K562 (cell line): Measurements from ENCODE around the gene C1orf56. TPM values are rescaled to one million over a fixed set of nuclear protein-coding genes. Genes with fewer than 3 reads are reported as not detected.

Experiments used
- CHD4 ChIP-seq: fragments of 200-600 bp; sonication (generic); IDR thresholded peaks from 3 replicates; pipeline ENCODE4 v1.6.1; 2012; ENCODE audit warnings: low read depth, mild to moderate bottlenecking, mixed read lengths, low read length, inconsistent platforms; ENCODE audit not compliant: insufficient read depth, insufficient replicate concordance, poor library complexity, severe bottlenecking
- EP300 ChIP-seq: IDR thresholded peaks from 2 replicates; pipeline ENCODE4 v1.6.1; 2012; ENCODE audit warnings: low read length, improper control_type of control experiment
- FOXJ2 ChIP-seq: fragments of 200-800 bp; sonication (Bioruptor generic); IDR thresholded peaks from 2 replicates; pipeline ENCODE4 v1.6.1; 2016; ENCODE audit warnings: missing genetic modification characterization, missing compliant biosample characterization
- ILK ChIP-seq: fragments of 450-650 bp; IDR thresholded peaks from 2 replicates; pipeline ENCODE4 v1.6.1; 2016; ENCODE audit warnings: missing genetic modification characterization, low read depth, mild to moderate bottlenecking, missing compliant biosample characterization, moderate library complexity, borderline replicate concordance
- MAZ ChIP-seq, 2 experiments: fragments of 450-650 bp in 1 of 2; sonication (generic) in 1 of 2; formaldehyde crosslinking; IDR thresholded peaks in 1 of 2; conservative IDR thresholded peaks in 1 of 2; 2 replicates each; pipeline versions ENCODE4 v1.4.0 to v1.5.0; 2020; ENCODE audit warnings: mild to moderate bottlenecking in 1 of 2, missing genetic modification reagents in 1 of 2
- MEIS2 ChIP-seq: fragments of 450-650 bp; IDR thresholded peaks from 2 replicates; pipeline ENCODE4 v1.6.1; 2014; ENCODE audit warnings: mild to moderate bottlenecking; ENCODE audit not compliant: partially characterized antibody
- PBX2 ChIP-seq, 2 experiments: IDR thresholded peaks in 1 of 2; conservative IDR thresholded peaks in 1 of 2; 2 replicates each; pipeline ENCODE4 v1.6.1; 2016; ENCODE audit warnings: low read depth in 2 of 2, mild to moderate bottlenecking in 1 of 2, missing compliant biosample characterization in 1 of 2, missing genetic modification characterization in 1 of 2, moderate library complexity in 1 of 2
- POLR3A ChIP-seq: IDR thresholded peaks from 2 replicates; pipeline ENCODE4 v1.6.1; 2011; ENCODE audit warnings: borderline replicate concordance, mild to moderate bottlenecking, moderate library complexity; ENCODE audit not compliant: insufficient read length, insufficient read depth; ENCODE audit errors: extremely low read depth
- SP1 ChIP-seq: sonication (generic); formaldehyde crosslinking; IDR thresholded peaks from 2 replicates; pipeline ENCODE4 v1.8.1; 2022; ENCODE audit warnings: mild to moderate bottlenecking, missing genetic modification reagents
- TCF3 ChIP-seq: sonication (generic); formaldehyde crosslinking; IDR thresholded peaks from 2 replicates; pipeline ENCODE4 v1.4.0; 2020; ENCODE audit warnings: mild to moderate bottlenecking, missing genetic modification reagents
- ZHX1 ChIP-seq: fragments of 150-350 bp; conservative IDR thresholded peaks from 2 replicates; pipeline ENCODE4 v1.6.1; 2014; ENCODE audit warnings: low read length
- ZNF3 ChIP-seq: fragments of 250-450 bp; sonication (Bioruptor Pico); IDR thresholded peaks from 2 replicates; pipeline ENCODE4 v1.5.0; 2021; ENCODE audit warnings: mild to moderate bottlenecking, moderate library complexity
- polyA plus RNA-seq, 8 experiments: library from polyadenylated mRNA; depleted of rRNA in 4 of 8; stranded (reverse) in 5 of 8; unstranded in 3 of 8; fragments of >200 nt; fragmentation: Nextera tagmentation in 2 of 8; fragmentation: Illumina TruSeq in 1 of 8; extraction: Ambion mirVana in 2 of 8; extraction: Trizol in 1 of 8; gene quantifications; 2 replicates each; pipeline versions ENCODE4 v1.2.1 to v1.2.3, GENCODE V29; 2011 to 2014; ENCODE audit warnings: inconsistent platforms in 1 of 8, missing spikeins in 1 of 8
- total RNA-seq, 7 experiments: library from RNA; depleted of rRNA in 6 of 7; stranded (reverse); fragments of >200 nt in 6 of 7; fragmentation: Illumina TruSeq in 2 of 7; extraction: Trizol in 2 of 7; gene quantifications; 2 replicates each; pipeline versions ENCODE4 v1.2.1 to v1.2.3, GENCODE V29; 2011 to 2021; ENCODE audit warnings: low replicate concordance in 1 of 7
- TF ChIP-seq, protein P1 (sequence below): fragments of 450-650 bp; IDR thresholded peaks from 2 replicates; pipeline ENCODE4 v1.6.1; 2017; ENCODE audit warnings: antibody characterized with exemption, mild to moderate bottlenecking
- TF ChIP-seq, protein P2 (sequence below), 3 experiments: IDR thresholded peaks in 2 of 3; conservative IDR thresholded peaks in 1 of 3; 2 replicates each; pipeline ENCODE4 v1.5.1; 2011 to 2012; ENCODE audit warnings: low read length in 3 of 3, mild to moderate bottlenecking in 3 of 3, control low read depth in 2 of 3, improper control_type of control experiment in 1 of 3, inconsistent platforms in 1 of 3, low read depth in 1 of 3, mixed read lengths in 1 of 3, moderate library complexity in 1 of 3; ENCODE audit not compliant: insufficient read depth in 2 of 3

The C1orf56 gene
- total and polyA plus RNA-seq, 9 of the 15 experiments (the other 6 are each of a cell fraction or from before 2014, with no cell fraction given): 0.18 to 15.7 (median 1.1) TPM

DNA sequence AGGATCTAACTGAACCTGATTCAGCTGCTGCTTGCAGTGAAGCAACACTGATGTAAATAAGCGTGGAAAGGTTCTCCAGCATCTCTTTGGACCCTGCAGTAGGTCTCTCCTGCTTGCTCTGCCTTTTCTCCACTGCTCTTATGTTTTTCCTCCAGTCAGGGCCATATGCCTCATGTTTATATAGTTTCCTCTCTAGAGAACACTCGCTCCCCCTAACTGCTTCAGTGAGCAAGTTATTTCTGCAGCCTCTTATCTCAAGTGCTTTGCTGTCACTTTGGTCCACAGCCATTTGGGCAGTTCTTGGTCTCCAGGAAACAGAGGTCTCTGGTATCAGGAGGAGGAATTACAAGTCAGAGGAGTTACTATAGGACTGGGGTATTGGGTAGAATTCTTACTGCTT, 34.0 kb upstream of the C1orf56 start (continued):
- TF ChIP-seq ZHX1 (no peak), PBX2 (CRISPR knock-in tag; IDR thresholded peaks at IDR 0.05; ENCODE audit: low read depth) (no peak), PBX2 (tag; conservative IDR thresholded peaks at IDR 0.05; ENCODE audit: low read depth) (no peak), ZNF3 (CRISPR knock-in tag) (no peak), EP300 (peak; percentile 31; the same call in 1 of the 2 replicates), FOXJ2 (tag) (0 out of 2 replicates have a peak, but pooled peaks have one; percentile 24), TCF3 (CRISPR knock-in tag) (peak; percentile 32; the same call in 1 of the 2 replicates), ILK (tag) (no peak), POLR3A (no peak), MEIS2 (peak; percentile 42), MAZ (CRISPR knock-in tag; conservative IDR thresholded peaks at IDR 0.05 in 1 of 2, IDR thresholded peaks at IDR 0.05 in 1 of 2) (no peak), SP1 (CRISPR knock-in tag) (no peak), CHD4 (no peak)
- TF ChIP-seq, protein P1, sequence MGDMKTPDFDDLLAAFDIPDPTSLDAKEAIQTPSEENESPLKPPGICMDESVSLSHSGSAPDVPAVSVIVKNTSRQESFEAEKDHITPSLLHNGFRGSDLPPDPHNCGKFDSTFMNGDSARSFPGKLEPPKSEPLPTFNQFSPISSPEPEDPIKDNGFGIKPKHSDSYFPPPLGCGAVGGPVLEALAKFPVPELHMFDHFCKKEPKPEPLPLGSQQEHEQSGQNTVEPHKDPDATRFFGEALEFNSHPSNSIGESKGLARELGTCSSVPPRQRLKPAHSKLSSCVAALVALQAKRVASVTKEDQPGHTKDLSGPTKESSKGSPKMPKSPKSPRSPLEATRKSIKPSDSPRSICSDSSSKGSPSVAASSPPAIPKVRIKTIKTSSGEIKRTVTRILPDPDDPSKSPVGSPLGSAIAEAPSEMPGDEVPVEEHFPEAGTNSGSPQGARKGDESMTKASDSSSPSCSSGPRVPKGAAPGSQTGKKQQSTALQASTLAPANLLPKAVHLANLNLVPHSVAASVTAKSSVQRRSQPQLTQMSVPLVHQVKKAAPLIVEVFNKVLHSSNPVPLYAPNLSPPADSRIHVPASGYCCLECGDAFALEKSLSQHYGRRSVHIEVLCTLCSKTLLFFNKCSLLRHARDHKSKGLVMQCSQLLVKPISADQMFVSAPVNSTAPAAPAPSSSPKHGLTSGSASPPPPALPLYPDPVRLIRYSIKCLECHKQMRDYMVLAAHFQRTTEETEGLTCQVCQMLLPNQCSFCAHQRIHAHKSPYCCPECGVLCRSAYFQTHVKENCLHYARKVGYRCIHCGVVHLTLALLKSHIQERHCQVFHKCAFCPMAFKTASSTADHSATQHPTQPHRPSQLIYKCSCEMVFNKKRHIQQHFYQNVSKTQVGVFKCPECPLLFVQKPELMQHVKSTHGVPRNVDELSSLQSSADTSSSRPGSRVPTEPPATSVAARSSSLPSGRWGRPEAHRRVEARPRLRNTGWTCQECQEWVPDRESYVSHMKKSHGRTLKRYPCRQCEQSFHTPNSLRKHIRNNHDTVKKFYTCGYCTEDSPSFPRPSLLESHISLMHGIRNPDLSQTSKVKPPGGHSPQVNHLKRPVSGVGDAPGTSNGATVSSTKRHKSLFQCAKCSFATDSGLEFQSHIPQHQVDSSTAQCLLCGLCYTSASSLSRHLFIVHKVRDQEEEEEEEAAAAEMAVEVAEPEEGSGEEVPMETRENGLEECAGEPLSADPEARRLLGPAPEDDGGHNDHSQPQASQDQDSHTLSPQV: no peak
- TF ChIP-seq, protein P2, sequence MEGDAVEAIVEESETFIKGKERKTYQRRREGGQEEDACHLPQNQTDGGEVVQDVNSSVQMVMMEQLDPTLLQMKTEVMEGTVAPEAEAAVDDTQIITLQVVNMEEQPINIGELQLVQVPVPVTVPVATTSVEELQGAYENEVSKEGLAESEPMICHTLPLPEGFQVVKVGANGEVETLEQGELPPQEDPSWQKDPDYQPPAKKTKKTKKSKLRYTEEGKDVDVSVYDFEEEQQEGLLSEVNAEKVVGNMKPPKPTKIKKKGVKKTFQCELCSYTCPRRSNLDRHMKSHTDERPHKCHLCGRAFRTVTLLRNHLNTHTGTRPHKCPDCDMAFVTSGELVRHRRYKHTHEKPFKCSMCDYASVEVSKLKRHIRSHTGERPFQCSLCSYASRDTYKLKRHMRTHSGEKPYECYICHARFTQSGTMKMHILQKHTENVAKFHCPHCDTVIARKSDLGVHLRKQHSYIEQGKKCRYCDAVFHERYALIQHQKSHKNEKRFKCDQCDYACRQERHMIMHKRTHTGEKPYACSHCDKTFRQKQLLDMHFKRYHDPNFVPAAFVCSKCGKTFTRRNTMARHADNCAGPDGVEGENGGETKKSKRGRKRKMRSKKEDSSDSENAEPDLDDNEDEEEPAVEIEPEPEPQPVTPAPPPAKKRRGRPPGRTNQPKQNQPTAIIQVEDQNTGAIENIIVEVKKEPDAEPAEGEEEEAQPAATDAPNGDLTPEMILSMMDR (IDR thresholded peaks at IDR 0.05 in 2 of 3, conservative IDR thresholded peaks at IDR 0.05 in 1 of 3; ENCODE audit: insufficient read depth in 2 of 3, low read depth in 1 of 3, low read length in 3 of 3): peak in 2 of 3 experiments; percentile 26 to 51; a peak in 4 of 6 replicates
